C4-2B (cell line): ENCODE data around the gene SIAH3.

Source experiments
- H3K27ac ChIP-seq: fragments of 450-650 bp; 2 replicates; pipeline ENCODE4 v1.5.1; 2017
- CTCF ChIP-seq: fragments of 450-650 bp; conservative IDR thresholded peaks from 2 replicates; pipeline ENCODE4 v1.5.1; 2017; ENCODE audit warnings: mild to moderate bottlenecking
- ZFX ChIP-seq: fragments of 450-650 bp; IDR thresholded peaks from 2 replicates; pipeline ENCODE4 v1.6.1; 2017

SIAH3 gene

GRCh38 chr13:45831851-45832250 is 19.7 kb downstream of the SIAH3 start:
- H3K27ac ChIP-seq = no peak overlapping the region
- TF ChIP-seq CTCF (no peak), ZFX (no peak)

- no peak overlapping the region for H3K27ac ChIP-seq
- no peak for TF ChIP-seq CTCF
- TF ChIP-seq ZFX = no peak
Observed at GRCh38 chr13:45830121-45830520, 21.4 kb downstream of the SIAH3 start.

- no peak overlapping the region for H3K27ac ChIP-seq
- TF ChIP-seq CTCF = no peak
- no peak for TF ChIP-seq ZFX
Observed at GRCh38 chr13:45828256-45828968, 23.1 kb downstream of the SIAH3 start.

GRCh38 chr13:45827318-45827717 is 24.2 kb downstream of the SIAH3 start:
- TF ChIP-seq CTCF = no peak
- no peak for TF ChIP-seq ZFX
- no peak overlapping the region for H3K27ac ChIP-seq

GRCh38 chr13:45826731-45827130 is 24.8 kb downstream of the SIAH3 start:
- TF ChIP-seq ZFX (no peak), CTCF (no peak)
- no peak overlapping the region for H3K27ac ChIP-seq

- no peak overlapping the region for H3K27ac ChIP-seq
- TF ChIP-seq CTCF (no peak), ZFX (no peak)
Observed at GRCh38 chr13:45825387-45825650, 26.2 kb downstream of the SIAH3 start.

GRCh38 chr13:45823583-45823982 is 28.0 kb downstream of the SIAH3 start:
- no peak for TF ChIP-seq ZFX
- TF ChIP-seq CTCF = no peak
- H3K27ac ChIP-seq = no peak overlapping the region
